HG03378 (cell line): ENCODE results near the gene RAVER1.

ENCODE experiments used
- ATAC-seq: cut with Tn5 transposase; IDR thresholded peaks from one replicate; pipeline ENCODE4 v1.9.1; 2021; ENCODE audit warnings: mild to moderate bottlenecking, moderate library complexity; ENCODE audit not compliant: unreplicated experiment

The RAVER1 gene

GRCh38 chr19:10271543-10272086, 61.7 kb downstream of the RAVER1 start:
- ATAC-seq = no peak

DNA sequence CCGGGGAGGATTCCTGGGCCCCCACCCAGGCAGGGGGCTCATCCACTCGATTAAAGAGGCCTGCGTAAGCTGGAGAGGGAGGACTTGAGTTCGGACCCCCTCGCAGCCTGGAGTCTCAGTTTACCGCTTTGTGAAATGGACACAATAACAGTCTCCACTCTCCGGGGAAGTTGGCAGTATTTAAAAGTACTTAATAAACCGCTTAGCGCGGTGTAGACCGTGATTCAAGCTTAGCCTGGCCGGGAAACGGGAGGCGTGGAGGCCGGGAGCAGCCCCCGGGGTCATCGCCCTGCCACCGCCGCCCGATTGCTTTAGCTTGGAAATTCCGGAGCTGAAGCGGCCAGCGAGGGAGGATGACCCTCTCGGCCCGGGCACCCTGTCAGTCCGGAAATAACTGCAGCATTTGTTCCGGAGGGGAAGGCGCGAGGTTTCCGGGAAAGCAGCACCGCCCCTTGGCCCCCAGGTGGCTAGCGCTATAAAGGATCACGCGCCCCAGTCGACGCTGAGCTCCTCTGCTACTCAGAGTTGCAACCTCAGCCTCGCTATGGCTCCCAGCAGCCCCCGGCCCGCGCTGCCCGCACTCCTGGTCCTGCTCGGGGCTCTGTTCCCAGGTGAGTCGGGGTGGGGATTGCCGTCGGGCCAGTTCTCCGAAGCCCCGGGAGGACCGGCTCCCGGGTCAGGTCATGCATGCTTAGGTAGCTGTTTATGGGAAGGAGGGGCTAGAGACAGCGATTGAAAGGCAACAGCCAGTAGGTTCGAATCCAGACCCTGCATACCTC, 62.5 kb downstream of the RAVER1 start, which contains the start of gene ICAM1:
Gene ICAM1 (plus strand): TSS at position 505 of the 779 bp plus-strand sequence. CDS start 40 bp downstream, at position 545.
- peak; percentile 37 for ATAC-seq

DNA sequence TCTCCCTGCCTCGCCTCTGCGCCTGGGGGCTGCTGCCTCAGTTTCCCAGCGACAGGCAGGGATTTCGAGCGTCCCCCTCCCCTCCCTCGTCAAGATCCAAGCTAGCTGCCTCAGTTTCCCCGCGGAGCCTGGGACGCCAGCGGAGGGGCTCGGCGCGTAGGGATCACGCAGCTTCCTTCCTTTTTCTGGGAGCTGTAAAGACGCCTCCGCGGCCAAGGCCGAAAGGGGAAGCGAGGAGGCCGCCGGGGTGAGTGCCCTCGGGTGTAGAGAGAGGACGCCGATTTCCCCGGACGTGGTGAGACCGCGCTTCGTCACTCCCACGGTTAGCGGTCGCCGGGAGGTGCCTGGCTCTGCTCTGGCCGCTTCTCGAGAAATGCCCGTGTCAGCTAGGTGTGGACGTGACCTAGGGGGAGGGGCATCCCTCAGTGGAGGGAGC, 63.1 kb downstream of the RAVER1 start:
- ATAC-seq = peak; percentile 33

DNA sequence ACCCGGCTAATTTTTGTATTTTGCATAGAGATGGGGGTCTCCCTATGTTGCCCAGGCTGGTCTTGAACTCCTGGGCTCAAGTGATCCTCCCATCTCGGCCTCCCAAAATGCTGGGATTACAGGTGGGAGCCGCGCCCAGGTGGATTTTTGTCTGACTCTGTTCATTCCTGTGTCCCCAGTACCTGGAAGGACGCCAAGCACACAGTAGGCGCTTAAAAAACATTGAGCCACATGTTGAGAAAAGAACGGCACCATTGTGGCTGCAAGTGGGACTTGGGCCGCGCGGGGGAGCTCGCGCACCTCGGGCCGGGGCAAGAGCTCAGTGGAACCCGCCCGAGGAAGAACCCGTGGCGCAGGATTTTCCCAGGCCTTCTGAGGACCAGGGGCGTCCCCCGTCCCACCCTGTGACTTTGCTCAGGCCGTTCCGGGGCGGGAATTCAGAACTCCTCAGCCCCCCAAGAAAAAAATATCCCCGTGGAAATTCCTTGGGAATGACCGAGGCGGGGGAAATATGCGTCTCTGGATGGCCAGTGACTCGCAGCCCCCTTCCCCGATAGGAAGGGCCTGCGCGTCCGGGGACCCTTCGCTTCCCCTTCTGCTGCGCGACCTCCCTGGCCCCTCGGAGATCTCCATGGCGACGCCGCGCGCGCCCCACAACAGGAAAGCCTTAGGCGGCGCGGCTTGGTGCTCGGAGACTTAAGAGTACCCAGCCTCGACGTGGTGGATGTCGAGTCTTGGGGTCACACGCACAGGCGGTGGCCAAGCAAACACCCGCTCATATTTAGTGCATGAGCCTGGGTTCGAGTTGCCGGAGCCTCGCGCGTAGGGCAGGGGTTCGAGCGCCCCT, 63.8 kb downstream of the RAVER1 start:
- ATAC-seq = no peak

DNA sequence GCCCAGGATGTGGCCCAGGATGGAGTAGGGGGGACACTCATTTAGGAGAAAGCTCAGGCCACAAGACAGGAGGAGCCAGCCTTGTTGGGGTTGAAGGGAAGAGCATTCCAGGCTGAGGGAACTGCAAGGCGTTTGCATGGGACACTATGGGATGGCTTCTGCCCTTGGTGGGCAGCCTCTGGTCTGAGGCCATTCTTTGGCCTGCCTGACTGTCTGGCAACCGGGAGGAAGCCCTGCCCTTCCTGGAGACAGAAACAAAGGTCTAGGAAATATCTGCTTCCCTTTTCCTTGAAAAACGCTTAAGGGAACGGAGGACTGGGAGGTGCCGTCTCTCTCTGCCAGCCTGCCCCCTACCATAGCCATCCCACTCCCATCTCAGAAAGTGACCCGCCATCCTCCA, 65.3 kb downstream of the RAVER1 start:
- ATAC-seq = no peak

- ATAC-seq = no peak
Observed at GRCh38 chr19:10266706-10267105, 66.6 kb downstream of the RAVER1 start.
